Mucosa of descending colon (tissue), 3 donors: ENCODE measurements around the gene DMXL1. TPM values are rescaled to one million over a fixed set of nuclear protein-coding genes. Genes with fewer than 3 reads are reported as not detected.
"Not testable (repeated sequence)": the region's sequence is repeated elsewhere in the genome, so short reads cannot be mapped to it uniquely, and the experiment has no call there.

Experiments
- ATAC-seq: fragments of 200-7000 bp; cut with Tn5 transposase; one replicate; pipeline ENCODE4 v1.9.1; 2020; ENCODE audit warnings: mild to moderate bottlenecking, moderate library complexity
- DNase-seq, 3 donors: peaks; one replicate each; pipeline ENCODE4 v3.0.0-alpha.2; 2020
- H3K36me3 ChIP-seq: fragments of 200-600 bp; one replicate; pipeline ENCODE4 v1.8.0; 2021; ENCODE audit warnings: low read depth, mild to moderate bottlenecking
- H3K4me1 ChIP-seq: fragments of 200-600 bp; one replicate; pipeline ENCODE4 v1.8.0; 2021; ENCODE audit warnings: low read depth, mild to moderate bottlenecking
- H3K4me3 ChIP-seq: fragments of 200-600 bp; one replicate; pipeline ENCODE4 v1.8.0; 2021; ENCODE audit warnings: mild to moderate bottlenecking
- H3K9me3 ChIP-seq: fragments of 200-600 bp; one replicate; pipeline ENCODE4 v1.8.0; 2021; ENCODE audit warnings: mild to moderate bottlenecking
- CTCF ChIP-seq: fragments of 200-600 bp; IDR thresholded peaks from one replicate; pipeline ENCODE4 v1.8.0; 2022; ENCODE audit warnings: antibody characterized with exemption, mild to moderate bottlenecking
- intact Hi-C, 2 donors: fragments of 100-400 bp; cut with DNase I in 1 of 2; cut with micrococcal nuclease in 1 of 2; formaldehyde crosslinking; loops; one replicate each; pipeline versions ENCODE4 v1.11.0 to v1.11.1; 2022; cut with DNase I, micrococcal nuclease
- total RNA-seq, 3 donors: library from RNA; stranded (reverse); fragmentation: NEBNext Ultra II Directional in 2 of 3; extraction: Animal tissue kit (Norgen Biotek cat#: 25700) in 2 of 3; gene quantifications; one replicate each; pipeline versions ENCODE4 v1.2.1 to v1.2.4, GENCODE V29; 2021 to 2023
- donor health status: DM: no; HTN: no; CAD: no; lungs with moderate emphysema.
- donor health status: DM: no; HTN: no; CAD: no.
- donor health status: DM: no; HTN: yes; CAD: no.

DMXL1 gene
- total RNA-seq, 3 donors from 2014 or later = 34.7 to 60.0 (median 51.0) TPM

GRCh38 chr5:119070578-119070827, 384 bp upstream of the DMXL1 start:
- Histone ChIP-seq H3K4me3 (peak overlapping the region; percentile 58), H3K36me3 (no peaks in the 10 kb centered on the region), H3K9me3 (no peaks in the 10 kb centered on the region), H3K4me1 (peaks cover 11% of the 10 kb centered on the region)
- intact Hi-C loops = loop anchor here in 1 of 2 donors (5.0 kb wide), 1 partner anchor 83 kb away; the partner anchor contains the start of gene DTWD2
- peak in 2 of 3 donors; percentile 91 to 94 for DNase-seq
- ATAC-seq = peak; percentile 74
- peak; percentile 17 for TF ChIP-seq CTCF

GRCh38 chr5:119071561-119071995, 691 bp downstream of the DMXL1 start:
- Histone ChIP-seq H3K9me3 (no peaks in the 10 kb centered on the region), H3K36me3 (no peaks in the 10 kb centered on the region), H3K4me1 (peaks cover 11% of the 10 kb centered on the region), H3K4me3 (peak overlapping the region; percentile 58)
- TF ChIP-seq CTCF = no peak
- intact Hi-C loops = loop anchor here in 1 of 2 donors (5.0 kb wide), 1 partner anchor 84 kb away; the partner anchor contains the start of gene DTWD2
- no peak for DNase-seq
- peak; percentile 19 for ATAC-seq

GRCh38 chr5:119072496-119072895, 1.6 kb downstream of the DMXL1 start:
- DNase-seq (no peak), ATAC-seq (no peak)
- intact Hi-C loops = loop anchor here in 1 of 2 donors (5.0 kb wide), 1 partner anchor 85 kb away; the partner anchor contains the start of gene DTWD2
- Histone ChIP-seq H3K4me1 (peaks cover 11% of the 10 kb centered on the region), H3K9me3 (no peaks in the 10 kb centered on the region), H3K4me3 (no peak overlapping the region), H3K36me3 (no peaks in the 10 kb centered on the region)
- no peak for TF ChIP-seq CTCF

GRCh38 chr5:119073746-119074337, 3.0 kb downstream of the DMXL1 start:
- ATAC-seq, H3K9me3 ChIP-seq, DNase-seq, H3K36me3 ChIP-seq, H3K4me3 ChIP-seq: not testable (repeated sequence)
- peaks cover 11% of the 10 kb centered on the region for H3K4me1 ChIP-seq
- intact Hi-C loops = loop anchor here in 1 of 2 donors (5.0 kb wide), 1 partner anchor 87 kb away; the partner anchor contains the start of gene DTWD2

DNA sequence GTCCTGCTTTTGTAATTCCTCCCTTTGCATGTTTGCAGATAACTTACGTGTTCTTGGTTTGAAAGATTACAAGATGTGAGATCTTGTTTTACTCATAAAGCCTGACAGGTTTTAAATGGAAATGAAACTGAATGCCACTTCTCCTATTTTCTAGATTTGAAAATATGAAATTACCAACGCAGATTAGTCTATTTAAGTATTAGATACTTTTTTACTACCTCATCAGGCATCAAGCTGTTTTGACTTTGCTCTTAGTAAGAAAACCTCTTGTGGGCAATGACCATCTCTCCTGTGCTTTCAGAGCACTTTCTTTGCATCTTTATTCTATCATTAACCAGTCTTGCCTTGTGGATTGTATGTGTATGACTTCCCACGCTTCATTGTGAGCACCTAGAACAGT, 3.5 kb downstream of the DMXL1 start:
- DNase-seq = no peak

DNA sequence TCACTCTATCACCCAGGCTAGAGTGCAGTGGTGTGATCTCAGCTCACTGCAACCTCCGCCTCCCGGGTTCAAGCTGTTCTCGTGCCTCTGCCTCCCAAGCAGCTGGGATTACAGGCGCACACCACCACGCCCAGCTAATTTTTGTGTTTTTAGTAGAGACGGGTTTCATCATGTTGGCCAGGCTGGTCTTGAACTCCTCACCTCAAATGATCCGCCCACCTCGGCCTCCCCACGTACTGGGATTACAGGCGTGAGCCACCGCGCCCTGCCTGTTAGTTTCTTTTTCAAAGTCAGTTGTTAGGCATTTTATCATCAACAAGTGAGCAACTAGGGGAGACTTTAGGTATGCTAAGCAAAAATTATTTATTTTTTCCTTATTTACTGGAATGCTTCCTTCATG, 4.4 kb downstream of the DMXL1 start:
- intact Hi-C loops, ATAC-seq, DNase-seq, H3K9me3 ChIP-seq, H3K4me3 ChIP-seq, H3K36me3 ChIP-seq: not testable (repeated sequence)
- H3K4me1 ChIP-seq = peaks cover 11% of the 10 kb centered on the region

More for the DNA sequence above, 3.5 kb downstream of the DMXL1 start:
- H3K9me3 ChIP-seq = no peaks in the 10 kb centered on the region
- intact Hi-C loops = loop anchor here in 1 of 2 donors (5.0 kb wide), 1 partner anchor 87 kb away; the partner anchor contains the start of gene DTWD2
- peaks cover 11% of the 10 kb centered on the region for H3K4me1 ChIP-seq
- no peak for TF ChIP-seq CTCF
- ATAC-seq = no peak
- H3K36me3 ChIP-seq = no peaks in the 10 kb centered on the region
- H3K4me3 ChIP-seq = no peak overlapping the region
